Astrocyte (in vitro differentiated cells and primary cell): Measurements from ENCODE around the gene PATL1. TPM values are rescaled to one million over a fixed set of nuclear protein-coding genes. Genes with fewer than 3 reads are reported as not detected.

Experiments
- DNase-seq: peaks from one replicate; pipeline ENCODE4 v3.0.0-alpha.2; 2010; ENCODE audit warnings: low read depth
- FAIRE-seq: peaks from 2 replicates; lab custom pipeline; 2011; peaks lifted over from hg19 to GRCh38; lab: Jason Lieb, UNC
- H2AFZ ChIP-seq: 2 replicates; pipeline ENCODE4 v1.6.0; 2012; ENCODE audit warnings: low read depth, low read length, inconsistent platforms
- H3K27ac ChIP-seq: 2 replicates; pipeline ENCODE4 v1.5.1; 2011; ENCODE audit warnings: low read depth, low read length, inconsistent platforms
- H3K27me3 ChIP-seq: 2 replicates; pipeline ENCODE4 v1.6.0; 2011; ENCODE audit warnings: low read length, inconsistent platforms; ENCODE audit not compliant: insufficient read depth
- H3K36me3 ChIP-seq: 2 replicates; pipeline ENCODE4 v1.5.1; 2011; ENCODE audit warnings: low read length, inconsistent platforms; ENCODE audit not compliant: insufficient read depth
- H3K4me1 ChIP-seq: 2 replicates; pipeline ENCODE4 v1.5.1; 2011; ENCODE audit warnings: low read length, inconsistent platforms; ENCODE audit not compliant: insufficient read depth
- H3K4me2 ChIP-seq: 2 replicates; pipeline ENCODE4 v1.6.0; 2012; ENCODE audit warnings: low read length, inconsistent platforms
- H3K4me3 ChIP-seq: 2 replicates; pipeline ENCODE4 v1.5.1; 2011; ENCODE audit warnings: low read depth, mild to moderate bottlenecking, low read length, inconsistent platforms; ENCODE audit not compliant: insufficient read depth
- H3K79me2 ChIP-seq: 2 replicates; pipeline ENCODE4 v1.6.0; 2012; ENCODE audit warnings: mild to moderate bottlenecking, low read length, inconsistent platforms; ENCODE audit not compliant: insufficient read depth
- H3K9ac ChIP-seq: 2 replicates; pipeline ENCODE4 v1.6.0; 2012; ENCODE audit warnings: mild to moderate bottlenecking, low read length, inconsistent platforms
- H3K9me3 ChIP-seq: 2 replicates; pipeline ENCODE4 v1.5.1; 2012; ENCODE audit warnings: low read depth, mild to moderate bottlenecking, low read length, inconsistent platforms; ENCODE audit not compliant: insufficient read depth
- H4K20me1 ChIP-seq: 2 replicates; pipeline ENCODE4 v1.6.0; 2012; ENCODE audit warnings: low read length, inconsistent platforms; ENCODE audit not compliant: insufficient read depth
- H3K27ac Mint-ChIP-seq: one replicate; pipeline ENCODE4 v1.8.0; 2021; ENCODE audit warnings: mild to moderate bottlenecking, mixed read lengths; ENCODE audit not compliant: unreplicated experiment
- H3K27me3 Mint-ChIP-seq: one replicate; pipeline ENCODE4 v1.8.0; 2021; ENCODE audit warnings: low read depth, mixed read lengths; ENCODE audit not compliant: unreplicated experiment
- H3K36me3 Mint-ChIP-seq: one replicate; pipeline ENCODE4 v1.8.0; 2021; ENCODE audit warnings: low read depth, mixed read lengths; ENCODE audit not compliant: unreplicated experiment
- H3K4me1 Mint-ChIP-seq: one replicate; pipeline ENCODE4 v1.8.0; 2021; ENCODE audit warnings: low read depth, mixed read lengths; ENCODE audit not compliant: unreplicated experiment
- H3K4me3 Mint-ChIP-seq: one replicate; pipeline ENCODE4 v1.8.0; 2021; ENCODE audit warnings: mild to moderate bottlenecking, moderate library complexity, mixed read lengths; ENCODE audit not compliant: unreplicated experiment
- H3K9me3 Mint-ChIP-seq: one replicate; pipeline ENCODE4 v1.8.0; 2021; ENCODE audit warnings: mild to moderate bottlenecking, mixed read lengths; ENCODE audit not compliant: unreplicated experiment
- EZH2 ChIP-seq: IDR thresholded peaks from 2 replicates; pipeline ENCODE4 v1.6.1; 2012; ENCODE audit warnings: mild to moderate bottlenecking, low read length, inconsistent platforms; ENCODE audit not compliant: insufficient read depth
- total RNA-seq: library from RNA; stranded (reverse); gene quantifications from 2 replicates; pipeline ENCODE4 v1.2.1, GENCODE V29; 2021
- TF ChIP-seq, protein P1 (sequence below): IDR thresholded peaks from 2 replicates; pipeline ENCODE4 v1.5.1; 2011; ENCODE audit warnings: low read depth, mild to moderate bottlenecking, inconsistent platforms, low read length, moderate library complexity; ENCODE audit not compliant: insufficient read depth

PATL1 gene
- total RNA-seq, 1 donor from 2014 or later: 38.1 TPM

GRCh38 chr11:59658036-59658435 lies 10.8 kb downstream of the PATL1 start:
- Histone ChIP-seq H3K36me3 (peaks cover 78% of the 10 kb centered on the region), H3K4me3 (no peak overlapping the region), H3K27ac (no peak overlapping the region), H3K27me3 (no peaks in the 10 kb centered on the region), H2AFZ (no peak overlapping the region), H4K20me1 (peaks cover 19% of the 10 kb centered on the region), H3K9ac (no peak overlapping the region), H3K4me1 (no peaks in the 10 kb centered on the region), H3K79me2 (peaks cover 34% of the 10 kb centered on the region), H3K4me2 (no peak overlapping the region), H3K9me3 (no peaks in the 10 kb centered on the region)
- H3K36me3 Mint-ChIP-seq: peaks cover 18% of the 10 kb centered on the region
- H3K27me3 Mint-ChIP-seq: no peaks in the 10 kb centered on the region
- DNase-seq: no peak
- FAIRE-seq: no peak
- no peak overlapping the region for H3K4me3 Mint-ChIP-seq
- no peaks in the 10 kb centered on the region for H3K9me3 Mint-ChIP-seq
- H3K4me1 Mint-ChIP-seq: peaks cover 14% of the 10 kb centered on the region
- TF ChIP-seq, protein P1, sequence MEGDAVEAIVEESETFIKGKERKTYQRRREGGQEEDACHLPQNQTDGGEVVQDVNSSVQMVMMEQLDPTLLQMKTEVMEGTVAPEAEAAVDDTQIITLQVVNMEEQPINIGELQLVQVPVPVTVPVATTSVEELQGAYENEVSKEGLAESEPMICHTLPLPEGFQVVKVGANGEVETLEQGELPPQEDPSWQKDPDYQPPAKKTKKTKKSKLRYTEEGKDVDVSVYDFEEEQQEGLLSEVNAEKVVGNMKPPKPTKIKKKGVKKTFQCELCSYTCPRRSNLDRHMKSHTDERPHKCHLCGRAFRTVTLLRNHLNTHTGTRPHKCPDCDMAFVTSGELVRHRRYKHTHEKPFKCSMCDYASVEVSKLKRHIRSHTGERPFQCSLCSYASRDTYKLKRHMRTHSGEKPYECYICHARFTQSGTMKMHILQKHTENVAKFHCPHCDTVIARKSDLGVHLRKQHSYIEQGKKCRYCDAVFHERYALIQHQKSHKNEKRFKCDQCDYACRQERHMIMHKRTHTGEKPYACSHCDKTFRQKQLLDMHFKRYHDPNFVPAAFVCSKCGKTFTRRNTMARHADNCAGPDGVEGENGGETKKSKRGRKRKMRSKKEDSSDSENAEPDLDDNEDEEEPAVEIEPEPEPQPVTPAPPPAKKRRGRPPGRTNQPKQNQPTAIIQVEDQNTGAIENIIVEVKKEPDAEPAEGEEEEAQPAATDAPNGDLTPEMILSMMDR: no peak
- TF ChIP-seq EZH2: no peak
- no peak overlapping the region for H3K27ac Mint-ChIP-seq

- peaks cover 79% of the 10 kb centered on the region for H3K36me3 ChIP-seq
- no peaks in the 10 kb centered on the region for H3K4me1 Mint-ChIP-seq
- peaks cover 27% of the 10 kb centered on the region for H3K36me3 Mint-ChIP-seq
- H3K79me2 ChIP-seq: peaks cover 5% of the 10 kb centered on the region
- H3K27ac Mint-ChIP-seq: no peak overlapping the region
- H3K9me3 Mint-ChIP-seq: no peaks in the 10 kb centered on the region
- H3K27me3 ChIP-seq: no peaks in the 10 kb centered on the region
- TF ChIP-seq, protein P1: no peak
- TF ChIP-seq EZH2: no peak
- no peak overlapping the region for H3K4me3 Mint-ChIP-seq
- H3K4me3 ChIP-seq: no peak overlapping the region
- H3K4me1 ChIP-seq: no peaks in the 10 kb centered on the region
- no peaks in the 10 kb centered on the region for H3K27me3 Mint-ChIP-seq
- no peak for FAIRE-seq
- no peak overlapping the region for H3K4me2 ChIP-seq
- no peak overlapping the region for H2AFZ ChIP-seq
- no peak overlapping the region for H3K27ac ChIP-seq
- H4K20me1 ChIP-seq: peaks cover 10% of the 10 kb centered on the region
- DNase-seq: no peak
- H3K9me3 ChIP-seq: no peaks in the 10 kb centered on the region
- no peak overlapping the region for H3K9ac ChIP-seq
These were observed 13.9 kb downstream of the PATL1 start for GRCh38 chr11:59654893-59655292.

GRCh38 chr11:59647245-59647980 lies 21.4 kb downstream of the PATL1 start:
- H3K36me3 Mint-ChIP-seq: peaks cover 23% of the 10 kb centered on the region
- no peak overlapping the region for H2AFZ ChIP-seq
- no peaks in the 10 kb centered on the region for H3K79me2 ChIP-seq
- TF ChIP-seq, protein P1: no peak
- TF ChIP-seq EZH2: no peak
- no peaks in the 10 kb centered on the region for H3K27me3 Mint-ChIP-seq
- peaks cover 5% of the 10 kb centered on the region for H4K20me1 ChIP-seq
- no peaks in the 10 kb centered on the region for H3K9me3 Mint-ChIP-seq
- no peaks in the 10 kb centered on the region for H3K9me3 ChIP-seq
- H3K4me3 ChIP-seq: no peak overlapping the region
- no peaks in the 10 kb centered on the region for H3K4me1 Mint-ChIP-seq
- no peak overlapping the region for H3K9ac ChIP-seq
- no peak overlapping the region for H3K4me3 Mint-ChIP-seq
- no peak overlapping the region for H3K4me2 ChIP-seq
- DNase-seq (no peak), FAIRE-seq (no peak)
- H3K27ac ChIP-seq: no peak overlapping the region
- peaks cover 60% of the 10 kb centered on the region for H3K36me3 ChIP-seq
- H3K4me1 ChIP-seq: no peaks in the 10 kb centered on the region
- H3K27me3 ChIP-seq: no peaks in the 10 kb centered on the region
- no peak overlapping the region for H3K27ac Mint-ChIP-seq
